ENCODE data around the gene KIAA1614. TPM values are rescaled to one million over a fixed set of nuclear protein-coding genes. Genes with fewer than 3 reads are reported as not detected.

Gene KIAA1614
- total RNA-seq, 4 donors from 2014 or later: 1.8 to 7.9 (median 5.5) TPM

DNA sequence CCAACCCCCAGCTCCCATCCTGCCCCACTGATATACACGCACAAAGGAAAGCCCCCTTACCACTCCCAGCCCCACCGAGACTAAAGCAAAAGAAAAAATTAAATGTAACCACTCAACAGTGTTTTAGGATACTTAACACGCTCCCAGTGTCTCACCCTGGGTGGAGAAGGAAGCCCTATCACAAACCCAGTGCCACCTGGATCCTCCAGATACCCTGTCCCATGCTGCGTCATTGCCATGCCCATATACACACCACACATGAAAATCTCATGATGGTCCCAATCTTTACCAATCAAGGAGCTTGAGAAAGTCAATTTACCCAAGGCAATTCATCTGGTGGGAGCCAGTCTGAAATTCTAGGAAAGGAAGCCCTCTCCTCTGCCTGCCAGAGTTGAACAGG is 11.2 kb downstream of the KIAA1614 start:
- Histone ChIP-seq H3K27ac (no peak overlapping the region), H3K4me3 (no peak overlapping the region), H3K27me3 (no peaks in the 10 kb centered on the region), H3K9me3 (no peaks in the 10 kb centered on the region), H3K4me1 (peaks cover 31% of the 10 kb centered on the region), H3K36me3 (peaks cover under 1% of the 10 kb centered on the region)
- no peak for DNase-seq (ENCODE audit: low spot score in 2 of 2)
- TF ChIP-seq EP300 (IDR thresholded peaks at IDR 0.05) (no peak), POLR2A (IDR thresholded peaks at IDR 0.05) (no peak)
- TF ChIP-seq, protein P1, sequence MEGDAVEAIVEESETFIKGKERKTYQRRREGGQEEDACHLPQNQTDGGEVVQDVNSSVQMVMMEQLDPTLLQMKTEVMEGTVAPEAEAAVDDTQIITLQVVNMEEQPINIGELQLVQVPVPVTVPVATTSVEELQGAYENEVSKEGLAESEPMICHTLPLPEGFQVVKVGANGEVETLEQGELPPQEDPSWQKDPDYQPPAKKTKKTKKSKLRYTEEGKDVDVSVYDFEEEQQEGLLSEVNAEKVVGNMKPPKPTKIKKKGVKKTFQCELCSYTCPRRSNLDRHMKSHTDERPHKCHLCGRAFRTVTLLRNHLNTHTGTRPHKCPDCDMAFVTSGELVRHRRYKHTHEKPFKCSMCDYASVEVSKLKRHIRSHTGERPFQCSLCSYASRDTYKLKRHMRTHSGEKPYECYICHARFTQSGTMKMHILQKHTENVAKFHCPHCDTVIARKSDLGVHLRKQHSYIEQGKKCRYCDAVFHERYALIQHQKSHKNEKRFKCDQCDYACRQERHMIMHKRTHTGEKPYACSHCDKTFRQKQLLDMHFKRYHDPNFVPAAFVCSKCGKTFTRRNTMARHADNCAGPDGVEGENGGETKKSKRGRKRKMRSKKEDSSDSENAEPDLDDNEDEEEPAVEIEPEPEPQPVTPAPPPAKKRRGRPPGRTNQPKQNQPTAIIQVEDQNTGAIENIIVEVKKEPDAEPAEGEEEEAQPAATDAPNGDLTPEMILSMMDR (IDR thresholded peaks at IDR 0.05): no peak
- WGBS: 59% methylated on average over 4 of the region's 4 CpGs

DNA sequence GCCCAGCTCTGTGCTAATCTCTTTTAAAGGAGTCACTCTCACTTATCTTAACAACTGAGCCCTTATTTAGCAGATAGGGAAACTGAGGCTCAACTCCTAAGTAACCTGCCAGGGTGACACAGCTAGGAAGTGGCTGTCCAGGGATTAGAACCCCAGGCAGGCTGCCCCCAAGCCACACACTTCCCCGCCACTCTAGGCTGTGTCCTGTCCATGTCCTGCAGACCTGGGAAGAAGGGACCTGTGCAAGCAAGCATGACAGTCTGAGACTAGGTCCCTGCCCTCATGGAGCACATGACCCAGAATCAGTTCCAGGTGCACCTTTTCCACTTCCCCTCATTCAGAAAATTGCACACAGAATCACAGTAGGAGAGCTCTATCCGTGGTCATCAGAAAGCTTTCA is 12.2 kb downstream of the KIAA1614 start:
- Histone ChIP-seq H3K4me3 (no peak overlapping the region), H3K9me3 (no peaks in the 10 kb centered on the region), H3K4me1 (peaks cover 31% of the 10 kb centered on the region), H3K27me3 (no peaks in the 10 kb centered on the region), H3K27ac (no peak overlapping the region), H3K36me3 (no peaks in the 10 kb centered on the region)
- DNase-seq (ENCODE audit: low spot score in 2 of 2): no peak
- WGBS: 86% methylated on average over 2 of the region's 2 CpGs
- TF ChIP-seq POLR2A (IDR thresholded peaks at IDR 0.05) (no peak), EP300 (IDR thresholded peaks at IDR 0.05) (no peak)

DNA sequence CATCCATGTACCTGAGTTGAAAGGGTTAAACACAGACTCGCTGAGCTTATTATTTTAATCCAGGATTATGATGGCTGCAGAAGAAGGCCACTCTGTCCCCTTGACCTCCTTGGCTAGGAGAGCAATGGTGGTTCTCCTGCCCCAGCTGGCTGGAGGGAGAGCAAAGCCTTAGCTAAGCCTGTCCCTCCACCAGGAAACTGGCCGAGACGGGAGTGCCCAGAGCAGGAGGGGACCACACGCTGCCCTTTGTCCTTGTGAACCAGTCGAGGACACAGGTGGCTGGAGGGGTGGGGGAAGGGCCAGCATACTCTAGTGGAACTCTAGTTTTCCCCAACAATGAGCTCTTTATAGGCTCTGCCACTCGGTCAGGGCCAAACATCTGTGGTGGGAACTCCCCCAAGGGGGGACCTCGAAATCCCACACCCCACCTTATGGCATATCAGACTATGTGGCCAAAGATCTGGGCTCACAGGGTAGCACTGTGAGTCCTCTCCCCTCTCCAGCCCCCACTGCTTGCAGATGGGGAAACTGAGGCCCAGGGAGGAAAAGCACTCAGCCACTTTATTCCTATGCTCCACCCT is 12.9 kb downstream of the KIAA1614 start:
- H3K9me3 ChIP-seq: no peaks in the 10 kb centered on the region
- DNase-seq (ENCODE audit: low spot score in 2 of 2): no peak
- 52% methylated on average over 3 of the region's 7 CpGs for WGBS
- TF ChIP-seq EP300 (IDR thresholded peaks at IDR 0.05) (no peak), POLR2A (IDR thresholded peaks at IDR 0.05) (no peak), POLR2AphosphoS5 (IDR thresholded peaks at IDR 0.05) (no peak)
- TF ChIP-seq, protein P1 (IDR thresholded peaks at IDR 0.05): no peak
- no peaks in the 10 kb centered on the region for H3K36me3 ChIP-seq
- no peak overlapping the region for H3K4me3 ChIP-seq
- H3K4me1 ChIP-seq: peaks cover 31% of the 10 kb centered on the region
- H3K27me3 ChIP-seq: no peaks in the 10 kb centered on the region
- no peak overlapping the region for H3K27ac ChIP-seq

DNA sequence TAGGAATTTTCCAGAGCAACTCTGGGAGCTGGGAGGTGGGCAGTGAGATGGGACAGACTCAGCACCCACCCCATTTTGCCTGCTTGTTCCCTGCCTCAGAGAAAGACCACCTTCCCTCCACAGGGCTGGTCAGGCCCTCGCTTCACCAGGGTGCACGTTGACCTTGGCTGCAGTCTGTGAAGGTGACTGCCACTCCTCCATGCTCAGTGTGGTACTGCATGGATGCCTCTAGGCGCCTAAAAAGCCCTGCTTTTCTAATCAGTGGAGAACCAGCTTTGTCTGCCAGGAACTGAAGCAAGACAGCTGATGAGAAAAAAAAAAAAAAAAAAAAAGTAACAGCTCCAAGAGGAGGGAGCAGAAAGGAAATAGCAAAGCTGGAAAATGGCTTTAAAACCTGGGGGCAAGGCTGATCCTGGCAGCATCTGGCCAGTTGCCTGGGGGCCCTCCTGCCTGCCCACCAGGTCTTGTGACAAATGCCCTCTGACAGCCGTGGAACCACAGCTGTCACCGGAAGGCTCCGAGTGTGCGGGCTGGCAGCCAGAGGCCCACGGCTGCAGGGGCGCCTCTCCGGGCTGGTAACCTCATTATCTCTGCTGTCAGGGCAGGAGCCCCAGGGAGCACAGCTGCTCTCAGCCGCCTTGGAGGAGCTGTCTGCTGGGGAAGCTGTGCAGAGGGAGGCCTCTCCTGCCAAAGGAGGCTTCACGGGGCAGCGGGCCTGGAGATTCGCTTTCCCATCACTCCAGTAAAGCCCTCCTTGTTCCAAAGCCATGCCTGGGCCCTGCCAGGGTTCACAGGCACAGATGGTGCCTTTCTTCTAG is 13.7 kb downstream of the KIAA1614 start:
- Histone ChIP-seq H3K27ac (peak overlapping the region; percentile 0), H3K4me3 (no peak overlapping the region), H3K27me3 (no peaks in the 10 kb centered on the region), H3K9me3 (no peaks in the 10 kb centered on the region), H3K36me3 (no peaks in the 10 kb centered on the region), H3K4me1 (peaks cover 31% of the 10 kb centered on the region)
- TF ChIP-seq EP300 (IDR thresholded peaks at IDR 0.05): no peak
- no peak for TF ChIP-seq POLR2AphosphoS5 (IDR thresholded peaks at IDR 0.05)
- no peak for TF ChIP-seq POLR2A (IDR thresholded peaks at IDR 0.05)
- TF ChIP-seq, protein P1 (IDR thresholded peaks at IDR 0.05): no peak
- DNase-seq (ENCODE audit: low spot score in 2 of 2): no peak
- WGBS: 31% methylated on average over 6 of the region's 14 CpGs

DNA sequence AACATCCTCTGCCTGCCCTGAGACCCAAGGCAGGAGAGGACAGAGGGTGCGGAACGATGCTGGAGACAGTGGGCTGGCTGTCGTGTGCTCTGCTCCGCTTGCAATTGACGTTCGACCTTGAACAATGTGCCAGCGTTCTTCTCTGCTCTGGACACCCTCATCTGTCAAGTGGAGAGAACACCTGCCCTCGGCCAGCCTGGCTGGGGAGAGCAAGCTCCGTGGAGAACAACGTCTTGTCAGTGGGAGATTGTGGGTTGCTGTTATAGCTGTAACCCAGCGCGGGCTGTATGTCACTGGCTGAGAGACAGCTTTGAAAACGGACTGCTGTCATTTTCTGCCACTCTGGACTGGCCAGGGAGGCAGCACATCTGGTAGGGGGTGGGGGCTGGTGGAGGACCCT is 14.7 kb downstream of the KIAA1614 start:
- Histone ChIP-seq H3K36me3 (no peaks in the 10 kb centered on the region), H3K27me3 (no peaks in the 10 kb centered on the region), H3K27ac (no peak overlapping the region), H3K4me3 (no peak overlapping the region), H3K9me3 (no peaks in the 10 kb centered on the region), H3K4me1 (peaks cover 31% of the 10 kb centered on the region)
- TF ChIP-seq POLR2A (IDR thresholded peaks at IDR 0.05) (no peak), POLR2AphosphoS5 (IDR thresholded peaks at IDR 0.05) (no peak), EP300 (IDR thresholded peaks at IDR 0.05) (no peak)
- TF ChIP-seq, protein P1 (IDR thresholded peaks at IDR 0.05): no peak
- DNase-seq (ENCODE audit: low spot score in 2 of 2): no peak
- 81% methylated on average over 6 of the region's 13 CpGs for WGBS
